ENCODE measurements around the gene KSR1. TPM values are rescaled to one million over a fixed set of nuclear protein-coding genes. Genes with fewer than 3 reads are reported as not detected.

KSR1 gene
- total and polyA plus RNA-seq, 2 of the 8 experiments (the other 6 are each of a cell fraction or from before 2014, with no cell fraction given), result 14.1 to 34.7 TPM

DNA sequence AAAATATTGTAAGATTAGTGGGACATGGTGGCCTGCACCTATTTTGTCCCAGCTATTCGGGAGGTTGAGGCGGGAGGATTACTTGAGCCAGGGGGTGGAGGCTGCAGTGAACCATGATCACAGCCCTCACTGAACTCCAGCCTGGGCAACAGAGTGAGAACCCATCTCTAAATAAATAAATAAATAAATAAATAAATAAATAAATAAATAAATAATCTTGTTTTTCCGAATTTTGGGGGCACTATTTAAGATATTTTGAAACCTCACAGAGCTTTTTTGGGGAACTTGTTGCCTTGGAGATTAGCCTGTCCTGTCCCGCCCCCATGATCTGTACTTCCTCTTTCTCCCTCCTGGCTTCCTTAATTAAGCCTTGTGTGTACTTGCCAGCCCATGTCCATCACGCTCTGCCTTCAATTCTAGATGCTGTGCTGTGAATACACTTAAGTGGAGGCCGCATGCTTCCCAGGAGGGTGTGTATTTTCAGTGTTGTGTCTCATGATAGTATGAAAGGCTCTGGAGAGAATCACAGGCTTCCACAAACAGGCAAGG, 179.1 kb downstream of the KSR1 start:
- Histone ChIP-seq H3K23me2 (ENCODE audit: low read depth, low read length) (no peaks in the 10 kb centered on the region), H4K8ac (ENCODE audit: extremely low read depth, insufficient read depth, low read length) (no peak overlapping the region), H3K27ac (ENCODE audit: low read depth, low read length) (no peak overlapping the region), H2BK5ac (ENCODE audit: low read depth, low read length) (no peak overlapping the region), H3K79me2 (ENCODE audit: control insufficient read depth in 1 of 2, insufficient read depth in 2 of 2, low read length in 2 of 2) (no peaks in the 10 kb centered on the region), H3K9ac (replicated peaks in 1 of 4; ENCODE audit: extremely low read depth in 1 of 4, low read depth in 3 of 4, low read length in 3 of 4) (no peak overlapping the region), H3K4me2 (ENCODE audit: insufficient read depth in 1 of 2, low read depth in 2 of 2, low read length in 2 of 2) (no peak overlapping the region), H3K9me3 (ENCODE audit: insufficient read depth in 2 of 2, low read depth in 1 of 2, low read length in 1 of 2) (no peaks in the 10 kb centered on the region), H3K56ac (replicated peaks; ENCODE audit: insufficient read length, low read depth, low read length) (no peak overlapping the region), H2BK12ac (ENCODE audit: low read depth, low read length) (no peak overlapping the region), H2BK120ac (replicated peaks; ENCODE audit: low read depth, low read length) (no peak overlapping the region), H2BK20ac (ENCODE audit: low read length) (no peak overlapping the region), H3K4me1 (replicated peaks in 1 of 4; ENCODE audit: control insufficient read depth in 3 of 4, insufficient read depth in 4 of 4, low read length in 3 of 4) (peaks cover 0 to 4% (median 0%) of the 10 kb centered on the region in 4 experiments; a peak in 2 of 7 replicates), H4K5ac (ENCODE audit: insufficient read length, low read depth, low read length) (no peak overlapping the region), H2BK15ac (ENCODE audit: low read length) (no peak overlapping the region), H3K18ac (ENCODE audit: extremely low read depth, low read length) (no peak overlapping the region), H2AK5ac (ENCODE audit: low read depth, low read length) (no peak overlapping the region), H3K14ac (ENCODE audit: insufficient read length) (no peak overlapping the region), H2AFZ (ENCODE audit: low read length) (no peak overlapping the region), H3K36me3 (ENCODE audit: control insufficient read depth in 2 of 4, insufficient read depth in 4 of 4, low read length in 3 of 4) (no peaks in the 10 kb centered on the region), H3K4me3 (ENCODE audit: extremely low read depth in 1 of 4, insufficient read depth in 2 of 4, low read depth in 3 of 4, low read length in 4 of 4) (no peak overlapping the region), H3K79me1 (ENCODE audit: low read depth, low read length) (no peaks in the 10 kb centered on the region), H3K4ac (replicated peaks; ENCODE audit: insufficient read length, low read depth, low read length) (no peak overlapping the region), H3K23ac (ENCODE audit: insufficient read length) (no peak overlapping the region), H3K27me3 (replicated peaks in 1 of 4; ENCODE audit: control insufficient read depth in 3 of 4, extremely low read depth in 1 of 4, insufficient read depth in 3 of 4, low read length in 3 of 4) (no peaks in the 10 kb centered on the region), H4K20me1 (replicated peaks in 1 of 2; ENCODE audit: control insufficient read depth in 1 of 2, insufficient read depth in 2 of 2, low read length in 2 of 2) (no peaks in the 10 kb centered on the region), H4K91ac (replicated peaks; ENCODE audit: insufficient read length, low read length) (no peak overlapping the region)
- 88% methylated on average over 6 of the region's 6 CpGs; no CpG with 5 or more reads in 1 of the 2 experiments for WGBS, 2 experiments (ENCODE audit: extremely low coverage in 1 of 2, insufficient coverage in 1 of 2, insufficient read length in 1 of 2, insufficient replicate concordance in 2 of 2, low coverage in 1 of 2, low lambda C conversion rate in 2 of 2, missing lambda C conversion rate in 1 of 2)
- no peak for DNase-seq (ENCODE audit: low read depth in 1 of 2, low spot score in 2 of 2)
- no peak for TF ChIP-seq EZH2 (IDR thresholded peaks at IDR 0.05; ENCODE audit: low read depth, low read length, severe bottlenecking)
- no peak for TF ChIP-seq TBP (IDR thresholded peaks at IDR 0.05; ENCODE audit: low read depth, low read length)
- TF ChIP-seq GABPA (IDR thresholded peaks at IDR 0.05; ENCODE audit: borderline replicate concordance, insufficient read depth, low read length), result no peak
- no peak for TF ChIP-seq TAF1 (IDR thresholded peaks at IDR 0.05; ENCODE audit: low read depth, low read length)
- ChIA-PET POLR2A (ENCODE audit: partially characterized antibody) (no interaction called here), CTCF (ENCODE audit: partially characterized antibody) (interaction anchor here (0.9 to 6.5 kb wide), 4 partner anchors 16 to 42 kb away, joined by 3 to 65 read pairs (median 3); no protein-coding TSS in a partner anchor)
- no peak for FAIRE-seq

Measured in H1 (cell line).